ENCODE data around the gene CLEC16A. TPM values are rescaled to one million over a fixed set of nuclear protein-coding genes. Genes with fewer than 3 reads are reported as not detected.

Gene CLEC16A
- total RNA-seq, 1 experiment from 2014 or later = 8.0 TPM

GRCh38 chr16:11056090-11056992 lies 112.0 kb downstream of the CLEC16A start:
- in situ Hi-C loops (cut with HindIII; ENCODE audit: low pct_unique_long_range_greater_than_20kb, low sequenced_read_pairs) = no loop called here
- DNase-seq (ENCODE audit: low read depth, low spot score) = no peak

DNA sequence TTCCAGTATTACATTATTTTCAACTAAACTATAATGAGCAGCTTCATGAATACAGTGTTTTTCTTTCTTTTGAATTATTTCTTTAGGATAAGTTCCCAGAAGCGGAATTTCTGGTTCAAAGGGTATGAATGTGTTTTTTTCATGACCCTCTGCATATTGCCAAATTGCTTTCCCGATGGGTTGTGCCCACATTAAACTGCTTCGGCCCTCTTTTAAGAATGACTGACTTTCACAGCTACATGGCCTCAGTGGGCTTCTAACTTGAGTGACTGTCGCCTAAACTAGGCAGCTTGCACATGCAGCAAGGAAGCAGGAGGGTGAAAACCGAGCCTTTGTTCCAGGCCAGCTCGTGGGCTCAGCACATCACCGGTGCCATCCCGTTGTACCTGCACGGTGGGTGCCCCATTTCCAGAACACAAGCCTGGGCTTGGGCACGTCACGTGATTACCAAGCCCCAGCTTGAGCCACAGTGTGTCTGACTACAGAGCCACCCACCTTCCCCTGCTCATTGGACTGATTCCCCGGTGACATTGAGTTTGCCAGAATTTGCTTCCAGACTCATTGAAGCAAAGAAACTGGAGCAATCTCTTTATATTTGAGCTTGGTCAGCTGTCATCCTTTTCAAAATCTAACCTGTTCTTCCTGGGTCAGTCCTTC lies 112.8 kb downstream of the CLEC16A start:
- in situ Hi-C loops (cut with HindIII; ENCODE audit: low pct_unique_long_range_greater_than_20kb, low sequenced_read_pairs) = no loop called here
- no peak for DNase-seq (ENCODE audit: low read depth, low spot score)

DNA sequence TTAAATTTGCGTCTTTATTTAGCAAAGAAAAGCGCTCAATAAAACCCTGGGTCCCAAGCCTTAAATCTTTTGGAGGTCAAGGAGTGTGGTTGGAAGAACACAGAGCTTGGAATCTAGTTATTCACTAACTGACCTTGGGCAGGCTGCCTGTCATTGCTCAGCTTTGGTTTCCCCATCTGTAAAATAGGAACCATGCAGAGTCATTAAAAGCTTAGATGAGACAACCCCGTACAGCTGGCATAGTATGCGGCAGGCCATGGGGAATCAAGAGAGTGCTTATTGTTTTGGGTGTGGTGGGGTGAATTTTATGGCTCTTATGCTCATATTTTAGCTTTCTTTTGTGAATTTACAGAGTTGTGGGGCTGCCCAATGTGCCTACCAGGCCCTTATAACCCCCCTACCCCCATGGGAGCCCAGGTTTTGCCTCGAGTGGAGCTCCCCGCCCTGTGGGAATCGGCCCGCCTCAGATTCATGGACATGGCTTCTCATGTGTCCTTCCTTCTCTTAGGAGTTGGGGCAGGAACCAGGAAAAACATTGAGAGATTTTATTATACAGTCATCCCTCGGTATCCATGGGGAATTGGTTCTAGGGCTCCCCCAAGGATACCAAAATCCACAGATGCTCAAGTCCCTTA lies 113.5 kb downstream of the CLEC16A start:
- in situ Hi-C loops (cut with HindIII; ENCODE audit: low pct_unique_long_range_greater_than_20kb, low sequenced_read_pairs) = no loop called here
- no peak for DNase-seq (ENCODE audit: low read depth, low spot score)

DNA sequence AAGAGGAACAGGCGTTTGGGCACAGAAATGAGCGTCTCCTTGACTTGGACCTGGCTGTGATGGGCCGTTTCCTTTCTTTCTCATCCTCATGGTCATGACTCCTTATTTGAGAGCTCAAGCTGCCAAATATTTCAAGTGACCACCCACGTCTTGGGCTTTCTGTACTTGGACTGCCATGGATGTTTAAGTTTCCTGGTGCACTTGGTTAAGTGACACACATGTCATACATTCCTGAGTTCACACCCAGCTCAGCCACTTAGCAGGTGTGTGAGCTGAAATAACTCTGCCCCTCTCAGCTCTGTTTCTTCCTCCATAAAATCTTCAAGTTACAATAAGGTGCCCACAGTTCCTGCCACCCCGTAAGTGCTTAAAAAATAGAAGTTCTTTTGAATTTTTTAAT lies 114.5 kb downstream of the CLEC16A start:
- DNase-seq (ENCODE audit: low read depth, low spot score) = no peak
- in situ Hi-C loops (cut with HindIII; ENCODE audit: low pct_unique_long_range_greater_than_20kb, low sequenced_read_pairs) = no loop called here

- DNase-seq (ENCODE audit: low read depth, low spot score) = no peak
- in situ Hi-C loops (cut with HindIII; ENCODE audit: low pct_unique_long_range_greater_than_20kb, low sequenced_read_pairs) = no loop called here
Measured at GRCh38 chr16:11059588-11059987, 115.2 kb downstream of the CLEC16A start.

DNA sequence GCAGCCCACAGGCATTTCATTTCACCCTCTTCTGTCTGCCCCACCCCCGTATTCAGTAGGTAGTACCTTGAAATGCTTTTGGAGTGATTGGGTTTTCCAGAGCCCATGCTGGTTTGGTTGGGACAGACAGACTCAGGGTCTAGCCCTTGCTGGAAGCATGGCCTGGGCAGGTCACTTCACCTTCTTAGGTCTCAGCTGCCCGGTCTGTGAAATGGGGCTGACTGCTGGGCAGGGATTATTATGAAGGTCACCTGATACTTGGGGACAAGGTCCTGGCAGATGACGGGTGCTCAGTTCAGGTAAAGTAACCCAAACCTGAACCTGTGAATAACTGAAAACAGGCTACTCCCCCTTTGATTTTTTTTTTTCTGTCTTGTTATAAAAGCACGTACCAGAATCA lies 116.0 kb downstream of the CLEC16A start:
- in situ Hi-C loops (cut with HindIII; ENCODE audit: low pct_unique_long_range_greater_than_20kb, low sequenced_read_pairs) = no loop called here
- DNase-seq (ENCODE audit: low read depth, low spot score) = no peak

- no peak for DNase-seq (ENCODE audit: low read depth, low spot score)
- in situ Hi-C loops (cut with HindIII; ENCODE audit: low pct_unique_long_range_greater_than_20kb, low sequenced_read_pairs) = no loop called here
Measured at GRCh38 chr16:11060842-11061241, 116.5 kb downstream of the CLEC16A start.

DNA sequence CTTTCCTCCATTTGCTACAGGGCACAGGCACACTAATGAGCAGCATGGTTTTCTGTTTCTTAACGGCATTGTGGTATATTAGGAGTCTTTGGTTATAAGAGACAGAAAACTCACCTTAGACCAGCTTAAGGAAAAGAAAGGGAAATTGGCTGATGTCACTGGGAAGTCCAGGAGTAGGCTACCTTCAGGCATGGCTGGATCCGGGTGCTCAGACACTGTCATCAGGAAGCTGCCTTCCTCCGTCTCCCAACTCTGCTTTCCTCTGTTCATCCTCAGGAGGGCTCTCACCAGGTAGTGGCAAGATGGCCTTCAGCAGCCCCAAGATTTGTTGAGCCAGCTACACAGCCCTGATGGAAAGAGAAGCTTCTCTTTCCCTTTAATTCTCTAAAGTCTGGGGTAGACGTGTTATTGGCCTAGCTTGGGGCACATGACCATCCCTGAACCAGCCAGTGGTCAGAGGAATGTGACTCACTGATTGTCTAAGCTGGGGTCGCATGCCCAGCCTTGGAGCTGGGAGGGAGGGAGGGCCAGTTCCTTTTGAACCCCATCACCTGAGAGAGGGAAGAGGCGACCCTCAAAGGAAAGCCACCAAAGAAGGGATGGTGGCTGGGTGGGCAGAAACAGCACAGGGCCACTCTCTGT lies 117.4 kb downstream of the CLEC16A start:
- in situ Hi-C loops (cut with HindIII; ENCODE audit: low pct_unique_long_range_greater_than_20kb, low sequenced_read_pairs) = no loop called here

GRCh38 chr16:11063448-11064201 lies 119.3 kb downstream of the CLEC16A start:
- in situ Hi-C loops (cut with HindIII; ENCODE audit: low pct_unique_long_range_greater_than_20kb, low sequenced_read_pairs) = no loop called here
- DNase-seq (ENCODE audit: low read depth, low spot score) = no peak

More for the DNA sequence above, 117.4 kb downstream of the CLEC16A start:
- no peak for DNase-seq (ENCODE audit: low read depth, low spot score)

DNA sequence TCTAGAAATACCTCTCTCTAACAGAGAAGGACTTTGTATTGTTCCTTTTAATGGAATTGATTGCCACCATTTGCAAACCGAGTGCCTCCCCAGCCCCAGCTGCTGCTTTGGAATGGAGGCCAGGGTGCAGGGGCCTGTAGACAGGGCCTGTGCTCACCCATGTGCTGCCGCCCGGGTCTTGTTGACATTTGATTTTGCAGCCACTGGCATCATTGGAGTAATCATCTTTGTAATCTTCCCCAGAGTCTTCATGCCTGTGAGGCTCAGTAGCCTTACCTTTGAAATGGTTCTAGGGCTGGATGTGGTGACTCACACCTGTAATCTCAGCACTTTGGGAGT lies 119.8 kb downstream of the CLEC16A start:
- DNase-seq (ENCODE audit: low read depth, low spot score) = no peak
- in situ Hi-C loops (cut with HindIII; ENCODE audit: low pct_unique_long_range_greater_than_20kb, low sequenced_read_pairs) = no loop called here

DNA sequence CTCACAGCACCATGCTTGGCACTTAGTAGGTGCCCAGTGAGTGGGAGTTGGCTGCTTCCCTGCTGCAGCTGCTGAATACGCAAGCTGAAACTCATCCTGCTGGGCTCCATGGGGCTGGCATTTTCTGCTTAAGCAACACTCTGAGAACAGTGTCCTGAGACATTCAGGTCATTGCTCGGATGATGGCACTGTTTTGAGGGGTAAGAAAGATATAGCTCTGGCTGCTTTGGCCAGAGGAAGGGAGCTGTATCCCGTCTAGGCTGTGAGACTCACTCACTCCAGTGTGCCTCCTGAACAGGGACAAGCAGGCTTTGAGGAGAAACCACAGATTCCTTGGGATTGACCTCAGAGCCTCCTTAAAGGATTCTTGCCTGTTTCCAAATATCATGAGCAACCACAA lies 120.5 kb downstream of the CLEC16A start:
- no peak for DNase-seq (ENCODE audit: low read depth, low spot score)
- in situ Hi-C loops (cut with HindIII; ENCODE audit: low pct_unique_long_range_greater_than_20kb, low sequenced_read_pairs) = no loop called here

DNA sequence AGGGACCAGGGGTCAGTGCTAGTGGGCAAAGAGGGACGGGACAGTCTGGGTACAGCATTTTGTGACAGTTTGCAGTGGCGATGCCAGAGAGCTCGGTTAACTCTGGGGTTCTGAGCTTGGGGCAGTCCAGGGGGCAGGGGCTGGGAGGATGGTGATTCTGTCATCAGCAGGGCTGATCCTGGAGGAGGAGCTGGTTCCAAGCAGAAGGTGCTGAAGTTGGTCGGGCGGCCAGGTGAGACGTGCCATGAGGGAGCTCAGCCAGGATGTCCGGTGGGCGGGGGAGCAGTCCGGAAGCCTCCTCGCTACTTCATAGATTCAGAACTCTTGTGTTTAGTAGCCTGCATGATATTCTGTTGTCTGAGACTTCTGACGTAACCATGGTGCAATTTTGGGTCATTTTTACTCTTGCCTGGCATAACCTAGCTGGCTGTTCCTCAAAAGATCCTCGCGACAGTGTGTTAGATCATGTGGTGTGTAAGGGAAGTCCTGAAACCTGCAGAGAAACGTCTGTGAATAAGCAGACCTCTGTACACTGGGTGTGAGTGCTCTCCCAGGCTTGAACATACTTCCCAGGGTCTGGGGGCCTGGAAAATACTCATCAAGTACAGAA lies 122.0 kb downstream of the CLEC16A start:
- no peak for DNase-seq (ENCODE audit: low read depth, low spot score)
- in situ Hi-C loops (cut with HindIII; ENCODE audit: low pct_unique_long_range_greater_than_20kb, low sequenced_read_pairs) = no loop called here

- in situ Hi-C loops (cut with HindIII; ENCODE audit: low pct_unique_long_range_greater_than_20kb, low sequenced_read_pairs) = no loop called here
- no peak for DNase-seq (ENCODE audit: low read depth, low spot score)
Measured at GRCh38 chr16:11067266-11067665, 122.9 kb downstream of the CLEC16A start.

- in situ Hi-C loops (cut with HindIII; ENCODE audit: low pct_unique_long_range_greater_than_20kb, low sequenced_read_pairs) = no loop called here
Measured at GRCh38 chr16:11067697-11068141, 123.4 kb downstream of the CLEC16A start.

GRCh38 chr16:11071829-11072228 lies 127.5 kb downstream of the CLEC16A start:
- in situ Hi-C loops (cut with HindIII; ENCODE audit: low pct_unique_long_range_greater_than_20kb, low sequenced_read_pairs) = no loop called here
- DNase-seq (ENCODE audit: low read depth, low spot score) = no peak

More at GRCh38 chr16:11067697-11068141, 123.4 kb downstream of the CLEC16A start:
- DNase-seq (ENCODE audit: low read depth, low spot score) = no peak

- DNase-seq (ENCODE audit: low read depth, low spot score) = no peak
- in situ Hi-C loops (cut with HindIII; ENCODE audit: low pct_unique_long_range_greater_than_20kb, low sequenced_read_pairs) = no loop called here
Measured at GRCh38 chr16:11072420-11073153, 128.2 kb downstream of the CLEC16A start.
